Stimulated activated CD4-positive, alpha-beta T cell treated with anti-CD3 and anti-CD28 coated beads, Interleukin-2, amount 100 ng/mL, for 4 hours (primary cell): ENCODE results near the gene FBXO11.
"Not testable (repeated sequence)": the region's sequence is repeated elsewhere in the genome, so short reads cannot be mapped to it uniquely, and the experiment has no call there.

Experiments
- DNase-seq: peaks from one replicate; pipeline ENCODE4 v3.0.0-alpha.2; 2020; ENCODE audit warnings: low read depth

Gene FBXO11

GRCh38 chr2:47906157-47907038 lies at the start of gene FBXO11:
FBXO11 (minus strand) TSS chr2:47906498; CDS start chr2:47905720, 778 bp downstream.
- peak; percentile 97 for DNase-seq

DNA sequence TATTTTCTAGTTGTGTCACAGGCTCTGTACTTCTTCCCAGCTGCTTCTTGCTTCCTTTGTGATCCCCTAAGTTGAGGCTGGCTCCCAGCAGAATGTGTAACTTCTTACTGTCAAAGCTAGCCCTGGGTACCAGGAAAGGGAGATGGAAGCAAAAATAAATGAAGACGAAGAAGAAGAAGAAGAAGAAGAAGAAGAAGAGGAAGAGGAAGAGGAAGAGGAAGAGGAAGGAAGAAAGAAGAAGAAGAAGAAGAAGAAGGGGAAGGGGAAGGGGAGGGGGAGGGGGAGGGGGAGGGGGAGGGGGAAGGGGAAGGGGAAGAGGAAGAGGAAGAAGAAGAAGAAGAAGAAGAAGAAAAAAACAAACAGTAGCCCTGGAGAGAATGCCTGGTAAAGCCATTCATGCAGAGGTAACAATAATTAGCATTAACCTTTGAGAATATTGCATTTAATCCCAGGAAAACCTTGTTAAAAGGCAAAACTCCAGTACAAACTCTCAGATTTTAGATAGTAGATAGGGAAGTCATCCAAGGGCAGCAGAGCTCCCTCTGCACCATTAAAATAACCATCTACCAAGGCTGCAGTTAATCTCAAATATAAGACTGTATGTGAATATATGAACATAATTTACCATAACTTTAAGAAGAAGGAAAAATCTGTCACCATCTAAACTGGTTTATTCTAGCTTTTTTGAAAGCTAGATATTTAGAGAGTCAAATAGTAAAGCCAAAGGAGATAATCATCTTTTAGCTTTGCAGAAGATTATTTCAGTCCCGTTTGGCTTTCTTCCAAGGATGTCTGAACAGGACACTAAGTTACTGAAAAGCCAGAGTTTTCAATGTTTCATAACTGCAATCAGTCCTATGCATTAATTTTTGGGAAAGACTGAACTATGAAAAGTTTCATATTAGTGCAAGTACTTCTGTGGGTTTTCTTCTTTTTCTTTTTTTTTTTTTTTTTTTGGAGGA lies 44.3 kb upstream of the FBXO11 start:
- no peak for DNase-seq

- no peak for DNase-seq
Observed at GRCh38 chr2:47946593-47946992, 40.3 kb upstream of the FBXO11 start.

DNA sequence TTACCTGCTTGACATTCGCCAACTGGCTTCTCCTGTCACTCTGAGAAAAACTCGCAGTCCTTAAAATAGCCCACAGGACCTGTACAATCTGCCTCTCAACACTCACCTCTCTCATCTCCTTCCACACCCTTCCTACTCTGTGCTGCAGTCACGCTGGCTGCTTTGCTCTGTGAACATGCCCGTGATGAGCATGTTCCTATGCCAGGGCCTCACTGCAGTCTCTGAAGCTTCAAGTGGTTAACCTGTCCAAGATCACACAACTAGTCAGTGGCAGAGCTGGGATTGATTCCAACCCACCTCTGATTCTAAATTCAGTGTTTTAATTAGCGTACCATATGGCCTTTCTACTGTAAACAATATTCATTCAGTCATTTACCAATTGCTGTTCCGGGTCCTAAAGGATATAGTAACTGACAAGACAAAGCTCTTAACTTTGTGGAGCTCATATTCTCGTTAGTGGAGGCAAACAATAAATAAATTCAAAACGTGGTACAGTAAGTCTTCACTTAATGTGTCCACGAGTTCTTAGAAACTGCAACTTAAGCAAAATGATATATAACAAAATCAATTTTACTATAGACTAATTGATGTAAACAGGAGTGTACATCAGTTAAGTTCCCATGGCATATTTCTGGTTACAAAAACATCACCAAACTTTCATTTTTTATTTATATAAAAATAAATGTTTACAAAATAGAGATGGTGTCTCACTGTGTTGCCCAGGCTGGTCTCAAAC lies 38.9 kb upstream of the FBXO11 start:
- DNase-seq = no peak

DNA sequence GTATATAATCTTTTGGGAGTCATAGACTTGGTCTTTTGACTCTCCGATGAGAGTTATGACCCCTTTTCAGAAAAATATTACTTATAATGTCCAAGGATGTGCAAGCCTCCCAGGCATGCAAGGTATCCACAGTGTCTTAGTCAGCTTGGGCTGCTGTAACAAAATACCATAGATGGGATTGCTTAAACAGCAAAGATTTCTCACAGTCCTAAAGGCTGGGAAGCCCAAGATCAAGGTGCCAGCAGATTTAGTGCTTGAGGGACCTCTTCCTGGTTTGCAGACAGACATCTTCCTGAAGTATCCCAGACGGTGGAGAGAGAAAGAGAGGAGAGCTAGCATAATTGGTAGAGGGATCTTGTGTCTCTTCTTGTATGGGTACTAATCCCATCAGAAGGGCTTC lies 35.6 kb upstream of the FBXO11 start:
- no peak for DNase-seq

DNA sequence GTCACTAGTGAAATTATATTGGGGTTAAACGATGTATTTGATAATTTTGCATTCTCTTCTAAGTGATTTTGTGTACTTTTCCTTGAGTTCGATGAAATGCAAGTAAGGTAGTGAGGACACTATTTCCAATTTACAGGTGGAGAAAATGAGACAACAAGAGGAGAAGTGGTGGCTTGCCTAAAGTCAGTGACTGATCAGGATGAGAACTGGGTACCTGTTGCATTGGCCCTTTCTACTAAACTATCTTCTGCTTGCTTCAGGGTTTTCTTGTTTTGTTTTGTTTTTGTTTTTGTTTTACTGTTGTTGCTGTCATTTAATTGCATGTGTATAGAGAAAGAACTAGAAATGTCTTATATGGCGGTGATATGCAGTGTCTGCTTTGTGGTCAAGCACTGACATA lies 31.4 kb upstream of the FBXO11 start:
- DNase-seq = no peak

- DNase-seq = no peak
Observed at GRCh38 chr2:47935071-47935470, 28.8 kb upstream of the FBXO11 start.

DNA sequence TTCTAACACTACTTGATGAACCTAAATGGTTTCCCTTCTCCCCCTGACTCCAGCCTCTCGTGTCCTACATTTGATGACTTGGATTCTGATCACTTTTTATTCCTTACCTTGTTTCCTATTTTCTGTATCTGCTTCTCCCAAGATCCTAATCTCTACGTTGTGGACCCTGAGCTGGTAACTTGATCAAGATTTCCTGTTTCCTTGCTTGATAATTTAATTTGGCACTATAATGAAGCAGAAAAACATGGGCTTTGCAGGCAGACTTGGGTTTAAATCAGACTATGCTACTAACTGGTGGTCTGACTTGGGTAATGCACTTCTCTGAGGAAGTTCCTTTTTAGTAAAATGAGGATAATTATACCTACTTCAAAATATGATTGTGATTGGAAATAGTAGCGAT lies 11.7 kb upstream of the FBXO11 start:
- DNase-seq = no peak

GRCh38 chr2:47917276-47917961 lies 11.1 kb upstream of the FBXO11 start:
- DNase-seq = no peak

DNA sequence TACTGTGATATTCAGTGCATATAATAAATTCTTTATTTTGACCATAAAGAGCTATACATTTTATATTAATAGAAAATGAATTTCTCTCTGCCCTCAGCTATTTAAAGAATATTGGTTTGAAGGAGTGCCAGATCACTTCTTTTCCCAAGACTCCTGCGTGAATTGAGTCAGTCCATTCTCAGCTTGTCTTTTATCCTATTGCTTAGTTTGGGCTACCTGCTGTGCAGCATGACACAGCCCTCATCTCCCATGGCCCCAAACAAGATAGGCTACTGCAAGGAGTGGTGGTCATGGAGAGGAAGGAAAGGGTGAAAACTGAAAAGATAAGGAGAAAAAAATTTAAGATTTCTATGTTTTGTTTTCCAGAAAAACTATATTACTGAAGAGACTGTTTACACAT lies 10.1 kb upstream of the FBXO11 start:
- DNase-seq = no peak

DNA sequence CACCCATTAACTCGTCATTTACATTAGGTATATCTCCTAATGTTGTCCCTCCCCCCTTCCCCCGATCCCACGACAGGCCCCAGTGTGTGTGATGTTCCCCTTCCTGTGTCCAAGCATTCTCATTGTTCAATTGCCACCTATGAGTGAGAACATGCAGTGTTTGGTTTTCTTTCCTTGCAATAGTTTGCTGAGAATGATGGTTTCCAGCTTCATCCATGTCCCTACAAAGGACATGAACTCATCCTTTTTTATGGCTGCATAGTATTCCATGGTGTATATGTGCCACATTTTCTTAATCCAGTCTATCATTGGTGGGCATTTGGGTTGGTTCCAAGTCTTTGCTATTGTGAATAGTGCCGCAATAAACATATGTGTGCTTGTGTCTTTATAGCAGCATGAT lies 4.4 kb upstream of the FBXO11 start:
- not testable (repeated sequence) for DNase-seq

- no peak for DNase-seq
Observed at GRCh38 chr2:47908682-47909081, 2.4 kb upstream of the FBXO11 start.

DNA sequence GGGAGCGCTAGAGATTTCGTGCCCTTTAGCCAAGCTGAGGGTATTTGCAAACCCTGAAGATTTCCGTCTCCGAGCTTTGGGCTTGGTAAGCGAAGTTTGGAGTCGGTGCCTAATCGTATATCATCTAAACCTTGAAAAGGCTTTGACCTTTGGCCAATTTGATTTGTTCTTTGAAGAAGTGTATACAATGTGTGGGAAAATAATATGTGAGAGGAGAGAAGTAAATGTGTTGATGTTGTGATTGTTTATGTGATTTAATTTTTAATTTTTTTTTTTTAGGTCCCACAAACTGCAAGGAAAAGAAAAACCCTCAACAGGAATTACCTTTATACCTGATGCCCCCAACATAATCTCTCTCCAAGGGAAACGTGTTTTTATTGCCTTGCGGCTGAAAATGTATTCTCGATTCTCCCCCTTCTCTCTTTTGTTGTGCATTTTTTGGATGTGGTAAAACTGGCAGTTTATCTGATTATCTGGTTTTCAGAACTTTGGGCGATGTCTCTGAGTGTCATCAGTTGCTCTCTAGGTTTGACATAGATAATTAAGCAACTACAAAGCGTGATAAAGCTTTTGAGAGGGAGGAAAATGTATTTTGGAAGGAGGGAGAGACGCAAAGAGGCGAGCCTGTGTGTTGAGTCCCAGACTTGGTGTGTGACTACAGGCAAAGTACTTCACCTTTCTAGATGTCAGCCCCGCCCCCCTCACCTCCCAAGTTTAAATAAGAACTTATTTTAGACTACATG lies 912 bp upstream of the FBXO11 start:
- DNase-seq = peak; percentile 19

DNA sequence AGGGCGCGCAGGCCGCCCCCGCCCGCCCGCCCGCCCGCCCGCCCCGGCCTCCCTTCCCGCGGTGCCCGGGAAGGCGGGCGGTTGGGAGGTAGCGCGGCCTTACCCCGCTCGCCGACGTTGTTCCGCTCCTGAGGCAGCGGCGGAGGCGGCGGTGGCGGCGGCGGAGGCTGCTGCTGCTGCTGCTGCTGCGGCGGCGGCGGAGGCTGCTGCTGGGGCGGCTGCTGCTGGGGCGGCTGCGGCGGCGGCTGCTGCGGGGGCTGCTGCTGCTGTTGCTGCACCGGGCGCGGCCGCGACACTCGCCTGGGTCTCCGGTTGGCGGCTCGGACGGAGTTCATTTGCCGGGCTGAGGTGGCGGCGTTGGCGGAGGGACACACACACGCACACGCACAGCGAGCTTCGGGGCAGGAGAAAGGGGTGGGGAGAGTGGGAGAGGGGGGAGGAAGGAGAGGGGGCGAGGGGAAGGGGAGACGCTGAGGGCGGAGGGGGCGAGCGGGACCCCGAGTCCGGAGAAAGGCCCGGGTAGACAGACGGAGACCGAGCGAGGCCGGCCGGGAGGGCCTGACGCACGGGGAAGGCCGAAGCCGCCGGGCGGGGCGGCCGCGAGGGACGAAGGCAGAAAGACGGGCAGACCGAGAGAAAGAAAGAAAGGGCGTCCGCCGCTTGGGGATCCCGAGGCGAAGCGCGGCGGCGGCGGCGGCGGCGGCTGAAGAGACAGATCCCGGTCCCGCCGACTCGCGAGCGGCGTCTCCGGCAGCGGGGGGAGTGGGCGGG lies 727 bp downstream of the FBXO11 start:
- peak; percentile 49 for DNase-seq

DNA sequence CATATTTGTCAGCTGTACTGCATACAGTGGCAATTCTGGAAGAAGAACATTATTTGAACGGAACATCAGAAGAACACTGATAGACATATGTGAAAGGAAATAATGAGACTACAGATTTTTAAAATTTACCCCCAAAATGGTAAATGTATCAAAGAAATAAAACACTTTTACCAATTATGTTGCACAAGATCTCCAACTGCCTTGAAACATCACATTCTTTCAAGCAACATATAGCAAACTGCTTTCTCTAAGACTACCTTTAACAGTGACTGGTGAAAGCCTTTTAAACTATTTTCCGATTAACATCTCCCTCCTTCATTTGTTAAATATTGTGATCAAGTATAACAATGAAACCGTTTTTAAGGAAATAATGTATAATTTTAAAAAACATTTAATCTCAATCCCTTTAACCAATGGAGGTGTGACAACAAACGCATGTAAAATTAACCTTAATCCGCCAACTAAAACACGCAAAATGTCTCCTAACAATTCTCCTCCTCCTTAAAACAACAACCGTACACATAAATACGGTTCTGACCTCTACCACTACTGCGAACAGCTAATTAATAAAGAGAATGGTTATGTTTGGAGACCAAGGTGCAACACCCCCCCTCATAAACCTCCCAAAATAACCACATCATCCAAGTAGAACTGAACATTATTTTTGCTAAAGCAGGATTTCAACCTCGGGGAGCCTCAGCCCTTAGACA lies 2.4 kb downstream of the FBXO11 start:
- no peak for DNase-seq

- DNase-seq = not testable (repeated sequence)
Observed at GRCh38 chr2:47901892-47902291, 4.4 kb downstream of the FBXO11 start.

DNA sequence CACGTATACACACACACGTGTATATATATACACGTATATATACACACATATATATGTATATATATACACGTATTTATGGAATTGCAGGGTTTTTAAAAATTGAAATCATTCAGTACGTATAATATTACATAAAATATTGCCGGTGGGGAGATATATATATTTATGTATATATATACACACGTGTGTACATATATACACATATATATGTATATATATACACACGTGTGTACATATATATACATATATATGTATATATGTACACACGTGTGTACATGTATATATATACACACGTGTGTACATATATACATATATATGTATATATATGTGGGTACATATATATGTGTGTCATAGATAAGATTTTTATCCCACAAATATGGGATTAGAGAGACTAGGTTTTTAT lies 5.4 kb downstream of the FBXO11 start:
- no peak for DNase-seq

- DNase-seq = no peak
Observed at GRCh38 chr2:47899915-47900816, 6.1 kb downstream of the FBXO11 start.
